IPS-18c (cell line): ENCODE results near the gene RGS6.

Source experiments
- H3K4me3 ChIP-seq: 2 replicates; pipeline ENCODE4 v1.7.0; 2013; ENCODE audit warnings: low read depth, mild to moderate bottlenecking, low read length, moderate library complexity; ENCODE audit not compliant: insufficient read depth
- H3K9me3 ChIP-seq: one replicate; pipeline ENCODE4 v1.6.1; 2013; ENCODE audit warnings: mild to moderate bottlenecking, low read length, moderate library complexity; ENCODE audit not compliant: control insufficient read depth, insufficient read depth

RGS6 gene

GRCh38 chr14:72341686-72342085, 409.5 kb downstream of the RGS6 start:
- H3K4me3 ChIP-seq, result no peak overlapping the region
- peaks cover 3% of the 10 kb centered on the region for H3K9me3 ChIP-seq

GRCh38 chr14:72347118-72347517, 414.9 kb downstream of the RGS6 start:
- Histone ChIP-seq H3K4me3 (no peak overlapping the region), H3K9me3 (peaks cover 3% of the 10 kb centered on the region)

GRCh38 chr14:72350215-72350614, 418.0 kb downstream of the RGS6 start:
- Histone ChIP-seq H3K9me3 (no peaks in the 10 kb centered on the region), H3K4me3 (no peak overlapping the region)

GRCh38 chr14:72352012-72352411, 419.8 kb downstream of the RGS6 start:
- H3K9me3 ChIP-seq, result peaks cover 3% of the 10 kb centered on the region
- H3K4me3 ChIP-seq, result no peak overlapping the region

- no peaks in the 10 kb centered on the region for H3K9me3 ChIP-seq
- H3K4me3 ChIP-seq, result no peak overlapping the region
Measured at GRCh38 chr14:72366619-72367018, 434.4 kb downstream of the RGS6 start.

- no peaks in the 10 kb centered on the region for H3K9me3 ChIP-seq
- H3K4me3 ChIP-seq, result no peak overlapping the region
Measured at GRCh38 chr14:72369106-72369505, 436.9 kb downstream of the RGS6 start.

- H3K4me3 ChIP-seq, result no peak overlapping the region
- no peaks in the 10 kb centered on the region for H3K9me3 ChIP-seq
Measured at GRCh38 chr14:72377016-72377415, 444.8 kb downstream of the RGS6 start.

- Histone ChIP-seq H3K4me3 (no peak overlapping the region), H3K9me3 (no peaks in the 10 kb centered on the region)
Measured at GRCh38 chr14:72380456-72380855, 448.2 kb downstream of the RGS6 start.

GRCh38 chr14:72383865-72384264, 451.6 kb downstream of the RGS6 start:
- Histone ChIP-seq H3K9me3 (no peaks in the 10 kb centered on the region), H3K4me3 (no peak overlapping the region)

GRCh38 chr14:72387726-72388125, 455.5 kb downstream of the RGS6 start:
- peaks cover 4% of the 10 kb centered on the region for H3K9me3 ChIP-seq
- no peak overlapping the region for H3K4me3 ChIP-seq

- Histone ChIP-seq H3K4me3 (no peak overlapping the region), H3K9me3 (peaks cover 7% of the 10 kb centered on the region)
Measured at GRCh38 chr14:72389200-72389599, 457.0 kb downstream of the RGS6 start.

- no peak overlapping the region for H3K4me3 ChIP-seq
Measured at GRCh38 chr14:72401101-72401625, 468.9 kb downstream of the RGS6 start.

GRCh38 chr14:72401632-72402376, 469.6 kb downstream of the RGS6 start:
- Histone ChIP-seq H3K9me3 (no peaks in the 10 kb centered on the region), H3K4me3 (no peak overlapping the region)

More at GRCh38 chr14:72401101-72401625, 468.9 kb downstream of the RGS6 start:
- H3K9me3 ChIP-seq, result no peaks in the 10 kb centered on the region

- Histone ChIP-seq H3K9me3 (no peaks in the 10 kb centered on the region), H3K4me3 (no peak overlapping the region)
Measured at GRCh38 chr14:72402377-72402772, 470.1 kb downstream of the RGS6 start.

- Histone ChIP-seq H3K4me3 (no peak overlapping the region), H3K9me3 (no peaks in the 10 kb centered on the region)
Measured at GRCh38 chr14:72404106-72404774, 472.0 kb downstream of the RGS6 start.

GRCh38 chr14:72404998-72405397, 472.8 kb downstream of the RGS6 start:
- H3K9me3 ChIP-seq, result no peaks in the 10 kb centered on the region
- no peak overlapping the region for H3K4me3 ChIP-seq

GRCh38 chr14:72408020-72408419, 475.8 kb downstream of the RGS6 start:
- no peak overlapping the region for H3K4me3 ChIP-seq

GRCh38 chr14:72409047-72409446, 476.8 kb downstream of the RGS6 start:
- no peaks in the 10 kb centered on the region for H3K9me3 ChIP-seq
- H3K4me3 ChIP-seq, result no peak overlapping the region

More at GRCh38 chr14:72408020-72408419, 475.8 kb downstream of the RGS6 start:
- no peaks in the 10 kb centered on the region for H3K9me3 ChIP-seq
